Suppressor macrophage (primary cell): Measurements from ENCODE around the gene GLDN.
A peak's percentile ranks its signal among the peaks of the same experiment; 100 is the strongest.

Experiments
- DNase-seq, 4 experiments: peaks; one replicate each; pipeline ENCODE4 v3.0.0-alpha.2; 2020 to 2022

GLDN gene

DNA sequence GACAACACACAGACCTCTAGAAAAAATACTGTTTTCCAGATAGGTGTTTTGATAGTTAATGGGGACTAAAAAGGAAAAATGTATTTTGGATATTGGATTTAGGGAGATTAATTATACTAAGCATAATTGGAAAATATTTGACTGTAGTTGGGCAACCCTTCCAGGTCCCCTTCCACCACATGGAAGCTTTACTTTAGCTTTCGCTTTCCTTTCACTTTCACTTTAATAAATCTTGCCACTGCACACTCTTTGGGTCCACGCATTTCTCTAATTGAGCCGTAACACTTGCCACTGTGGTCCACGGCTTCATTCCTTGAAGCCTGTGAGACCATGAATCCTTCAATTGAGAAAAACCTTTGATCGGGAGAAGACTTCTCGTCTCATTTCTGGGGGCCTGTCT is 15.5 kb downstream of the GLDN start:
- DNase-seq, result no peak

DNA sequence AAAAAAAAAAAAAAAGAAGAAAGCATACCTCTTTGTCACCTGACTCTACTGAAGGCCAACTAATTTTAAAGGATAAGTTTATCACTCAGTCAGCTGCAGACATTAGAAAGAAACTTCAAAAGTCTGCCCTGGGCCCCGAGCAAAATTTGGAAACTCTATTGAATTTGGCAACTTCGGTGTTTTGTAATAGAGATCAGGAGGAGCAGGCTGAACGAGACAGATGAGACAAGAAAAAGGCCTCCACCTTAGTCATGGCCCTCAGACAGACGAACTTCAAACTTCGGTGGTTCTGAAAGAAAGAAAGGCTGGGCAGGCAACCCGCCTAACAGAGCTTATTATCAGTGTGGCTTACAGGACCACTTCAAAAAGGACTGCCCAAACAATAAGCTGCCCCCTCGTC is 18.5 kb downstream of the GLDN start:
- peak in 2 of 4 experiments; percentile 29 to 34 for DNase-seq

GRCh38 chr15:51363383-51363782 is 21.9 kb downstream of the GLDN start:
- DNase-seq, result peak; percentile 8 to 48 (median 44)

DNA sequence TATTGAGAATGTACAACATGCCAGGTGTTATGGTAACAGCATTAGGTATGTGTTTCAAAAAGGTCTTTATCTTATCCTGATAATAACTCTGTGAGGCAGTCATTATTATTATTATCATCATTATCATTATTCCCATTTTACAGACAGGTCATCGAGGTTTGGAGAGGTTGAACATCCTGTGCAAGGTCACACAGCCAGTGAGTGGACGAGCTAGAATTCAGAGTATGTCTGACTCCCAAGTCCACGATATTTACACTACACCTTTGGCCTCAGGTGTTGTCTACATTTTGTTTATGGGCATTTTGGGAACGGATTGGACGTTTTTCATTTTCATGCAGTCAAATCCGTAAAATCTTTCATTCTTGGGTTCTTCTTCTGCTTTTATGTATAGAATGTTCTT is 24.0 kb downstream of the GLDN start:
- no peak for DNase-seq

- no peak for DNase-seq
Measured at GRCh38 chr15:51366071-51366470, 24.6 kb downstream of the GLDN start.

DNA sequence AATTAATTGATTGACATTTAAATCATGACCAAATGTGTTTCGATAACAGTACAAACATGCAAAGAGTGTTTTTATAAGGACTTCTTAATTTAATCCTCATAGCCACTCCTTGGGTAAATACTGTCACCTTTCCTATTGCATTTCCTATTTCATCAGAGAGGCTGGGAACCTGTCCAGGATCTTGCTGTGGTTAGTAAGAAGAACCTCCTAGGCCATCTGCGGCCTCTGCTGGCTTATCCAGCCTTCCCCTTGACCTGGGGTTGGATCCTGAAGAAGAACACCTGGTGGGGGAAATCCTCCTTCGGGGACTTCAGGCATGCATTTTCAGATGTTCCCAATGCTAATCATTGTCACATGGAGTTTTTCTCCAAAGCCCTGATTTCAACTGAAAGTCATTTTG is 25.5 kb downstream of the GLDN start:
- DNase-seq, result no peak

- DNase-seq, result no peak
Measured at GRCh38 chr15:51367322-51367976, 26.0 kb downstream of the GLDN start.

GRCh38 chr15:51368307-51368706 is 26.9 kb downstream of the GLDN start:
- no peak for DNase-seq

DNA sequence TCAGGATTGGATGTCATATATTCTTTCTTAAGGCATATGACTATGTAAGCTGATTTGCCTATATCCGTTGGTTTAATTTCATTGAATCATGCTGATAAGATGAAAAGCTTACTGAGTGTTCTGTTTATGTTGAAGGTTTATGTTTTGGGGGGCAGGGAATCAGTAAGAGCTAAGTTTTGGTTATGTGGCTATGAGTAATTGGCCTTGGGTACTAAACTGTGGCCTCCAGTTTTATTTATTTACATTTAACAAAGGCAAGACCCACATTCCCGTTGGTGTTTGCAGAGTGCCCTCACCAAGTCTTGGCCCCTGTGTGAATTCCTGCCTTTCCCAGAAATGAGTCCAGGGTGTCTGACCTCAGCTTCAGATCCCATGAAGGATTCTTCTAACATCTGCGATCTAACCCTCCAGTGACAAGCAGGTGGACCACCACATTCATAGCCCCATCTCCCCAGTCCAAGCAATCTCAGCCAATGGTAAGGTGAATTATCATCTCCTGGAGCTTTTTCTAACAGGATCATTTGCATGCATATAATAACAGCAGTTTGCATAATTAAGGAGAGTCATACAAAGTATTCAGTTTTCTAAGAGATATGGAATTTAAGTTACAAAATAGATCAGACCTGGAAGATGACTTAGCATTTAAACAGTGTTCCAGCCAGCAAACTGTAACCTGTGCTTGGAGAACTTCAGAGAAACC is 27.4 kb downstream of the GLDN start:
- DNase-seq, result no peak

- DNase-seq, result no peak
Measured at GRCh38 chr15:51369451-51369761, 28.0 kb downstream of the GLDN start.

GRCh38 chr15:51371266-51371665 is 29.8 kb downstream of the GLDN start:
- no peak for DNase-seq

DNA sequence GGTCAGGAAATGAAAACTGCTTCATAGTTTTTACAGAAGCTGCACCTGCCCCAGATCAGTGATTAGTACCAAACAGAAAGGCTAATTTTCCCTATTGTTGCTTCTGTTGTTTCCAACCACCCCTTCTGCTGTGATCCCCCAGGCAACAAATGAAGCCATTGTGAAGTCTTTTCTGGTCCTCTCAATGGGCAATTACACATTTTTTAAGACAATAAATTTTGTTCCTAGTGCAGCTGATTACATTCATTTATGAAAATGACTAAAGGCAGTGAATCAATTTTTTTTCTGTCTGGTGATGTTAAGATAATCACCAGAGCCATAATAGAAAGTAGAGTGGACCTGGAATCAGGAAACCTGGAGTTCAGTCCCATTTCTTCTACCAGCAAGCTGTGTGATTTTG is 32.7 kb downstream of the GLDN start:
- no peak for DNase-seq

- DNase-seq, result no peak
Measured at GRCh38 chr15:51375966-51376640, 34.6 kb downstream of the GLDN start.

DNA sequence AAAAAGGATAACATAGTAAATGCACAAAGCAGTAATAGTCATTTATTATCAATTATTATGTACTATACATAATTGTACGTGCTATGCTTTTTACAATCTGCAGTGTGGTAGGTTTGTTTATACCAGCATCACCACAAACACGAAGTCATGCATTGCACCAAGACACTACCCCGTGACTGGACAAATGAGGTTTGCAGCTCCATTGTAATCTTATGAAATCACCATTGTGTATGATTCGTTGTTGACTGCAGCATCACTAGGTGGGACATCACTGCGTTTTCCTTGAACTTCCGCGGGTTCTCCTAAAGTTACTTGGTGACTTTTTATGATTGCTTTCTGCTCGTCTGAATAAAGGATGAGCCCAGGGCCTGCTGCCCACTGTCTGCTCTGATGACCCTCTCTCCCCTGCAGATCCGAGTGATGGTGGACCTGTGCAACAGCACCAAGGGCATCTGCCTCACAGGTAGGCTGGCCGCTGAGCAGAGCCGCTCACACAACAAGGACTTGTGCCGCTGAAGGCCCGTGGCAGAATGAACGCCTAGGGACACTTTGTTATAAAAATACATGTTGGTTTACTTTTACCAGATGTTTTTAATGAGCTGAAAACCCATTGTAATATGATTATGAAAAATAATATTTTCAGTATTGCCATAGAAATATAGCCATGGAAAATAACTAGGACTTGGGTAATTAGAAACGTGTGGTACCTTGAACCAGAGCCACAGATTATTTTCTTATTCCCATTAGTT is 35.8 kb downstream of the GLDN start:
- no peak for DNase-seq

DNA sequence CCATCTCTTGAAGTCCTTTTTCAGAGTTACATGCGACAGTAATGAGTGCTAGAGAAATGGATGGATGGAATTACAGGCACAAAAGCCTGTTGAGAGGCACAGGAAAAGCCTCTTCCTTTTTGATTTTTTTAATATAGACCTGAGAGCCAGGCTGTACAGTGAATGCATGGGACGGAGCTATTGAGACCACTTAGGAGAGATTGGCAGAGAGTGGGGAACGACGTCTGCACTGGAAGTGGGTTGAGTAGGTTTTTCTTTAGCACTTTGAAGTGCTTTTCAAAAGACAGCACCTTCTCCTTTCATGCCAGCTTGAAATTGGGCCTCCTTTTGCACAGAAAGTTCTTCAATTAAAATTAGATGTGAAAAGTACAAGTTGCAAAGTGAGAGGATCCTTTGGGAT is 37.0 kb downstream of the GLDN start:
- no peak for DNase-seq

DNA sequence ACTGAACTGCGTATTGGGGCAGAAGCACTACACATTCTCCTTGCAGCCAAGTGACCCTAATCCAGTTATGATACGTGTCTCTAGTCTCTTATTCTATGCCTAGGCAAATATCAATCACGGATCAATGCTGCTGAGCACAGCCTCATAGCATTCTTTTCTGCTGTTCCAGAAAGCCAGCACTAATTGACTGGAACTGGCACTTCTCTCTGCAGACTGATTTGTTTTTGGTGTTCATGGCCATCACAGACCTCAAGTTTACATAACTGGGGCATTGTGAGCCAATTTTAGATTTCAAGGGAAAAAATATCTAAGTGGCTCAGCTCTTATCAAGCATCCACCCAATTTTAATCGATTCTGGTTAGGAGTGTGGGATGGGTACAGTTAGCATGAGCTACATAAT is 37.9 kb downstream of the GLDN start:
- no peak for DNase-seq

DNA sequence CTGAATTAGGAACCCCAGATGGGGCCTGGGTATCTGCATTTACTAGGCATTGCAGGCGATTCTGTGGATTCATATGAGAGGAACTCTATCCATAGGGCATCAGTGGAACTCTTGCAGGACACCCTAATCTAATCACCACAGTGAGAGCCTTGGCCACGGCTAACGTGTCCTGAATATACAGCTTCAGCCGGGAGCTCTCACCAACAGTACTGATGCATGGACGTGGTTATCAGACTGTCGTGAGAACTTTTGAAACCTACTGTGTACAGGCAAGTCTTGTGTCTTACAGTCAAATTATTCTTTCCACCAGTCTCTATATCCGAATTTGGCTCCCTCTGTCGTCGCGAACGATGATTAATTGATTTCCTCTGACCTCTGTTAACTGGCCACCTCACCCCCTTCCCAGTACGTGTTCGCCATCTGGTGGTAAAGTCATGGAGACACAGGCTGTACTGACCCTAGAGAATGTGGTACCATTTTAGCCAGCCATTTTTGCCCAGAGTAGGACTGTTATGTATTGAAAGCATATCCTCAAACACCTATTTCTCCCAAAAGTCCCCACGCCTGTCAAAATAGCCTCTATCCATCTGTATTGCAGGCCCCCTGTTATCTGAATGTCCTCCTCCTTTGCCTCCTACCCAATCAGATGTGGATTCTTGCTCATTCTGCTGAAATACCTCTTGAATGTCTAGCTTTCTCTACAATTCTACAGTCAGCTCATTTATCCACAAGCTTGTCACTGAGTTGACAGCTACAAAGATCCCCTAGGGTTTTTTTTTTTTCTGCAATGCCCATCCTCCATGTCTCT is 39.7 kb downstream of the GLDN start:
- peak; percentile 80 to 91 (median 84) for DNase-seq

DNA sequence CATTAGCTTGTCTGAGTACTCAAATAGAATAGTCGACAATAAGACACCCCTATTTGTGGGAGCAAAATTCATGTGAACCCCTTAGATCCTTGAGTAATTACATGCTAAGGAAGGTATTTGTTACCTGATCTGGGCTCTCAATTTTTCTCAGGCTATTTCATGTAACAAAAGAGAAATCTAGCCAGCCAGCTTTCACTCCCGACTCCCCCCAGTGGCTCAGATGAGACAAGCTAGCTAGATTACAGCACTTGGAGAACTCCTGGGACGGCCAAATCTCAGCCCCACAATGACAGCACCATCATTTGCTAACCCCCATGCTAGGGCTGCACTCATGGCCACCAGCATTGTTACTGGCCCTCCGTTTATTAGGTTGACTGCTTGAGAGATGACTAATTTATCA is 41.3 kb downstream of the GLDN start:
- peak; percentile 50 to 69 (median 59) for DNase-seq

DNA sequence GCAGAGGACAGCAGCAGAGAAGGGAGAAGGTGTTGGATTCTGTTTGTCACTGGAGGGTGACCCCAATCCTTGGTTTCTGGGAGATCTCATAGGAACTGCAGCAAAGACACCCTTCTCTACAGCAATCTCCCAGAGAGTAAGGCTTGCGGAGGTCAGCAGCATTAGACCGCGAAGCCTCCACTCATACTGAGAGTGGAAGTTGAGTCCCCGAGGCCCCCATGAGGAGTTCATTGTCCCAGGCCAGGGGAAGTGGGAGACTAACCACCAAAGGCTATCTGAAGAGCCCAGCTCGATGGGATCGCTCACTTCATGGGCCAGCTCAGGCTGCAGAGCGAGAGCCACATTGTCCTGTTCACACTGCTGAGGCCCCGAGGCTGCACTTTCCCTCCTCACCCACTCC is 44.6 kb downstream of the GLDN start:
- no peak for DNase-seq

DNA sequence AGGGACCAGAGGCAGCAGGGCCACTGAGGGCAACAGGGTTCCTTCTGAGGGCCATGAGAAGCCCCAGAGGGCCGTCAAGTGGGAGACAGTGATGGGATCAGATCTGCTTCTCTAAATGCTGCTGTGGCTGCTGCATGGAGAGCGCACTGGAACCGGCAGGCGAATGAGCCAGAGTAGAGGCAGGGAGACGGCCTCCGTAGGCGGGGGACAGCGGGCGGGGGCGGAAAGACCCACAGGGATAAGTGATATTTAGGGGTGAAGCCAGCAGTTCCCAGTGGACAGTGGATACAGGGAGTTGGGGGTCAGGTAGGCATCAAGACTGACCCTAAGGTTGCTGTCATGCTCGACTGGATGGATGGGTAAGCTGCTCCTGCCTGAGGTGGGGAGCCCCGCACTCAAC is 45.0 kb downstream of the GLDN start:
- DNase-seq, result no peak

DNA sequence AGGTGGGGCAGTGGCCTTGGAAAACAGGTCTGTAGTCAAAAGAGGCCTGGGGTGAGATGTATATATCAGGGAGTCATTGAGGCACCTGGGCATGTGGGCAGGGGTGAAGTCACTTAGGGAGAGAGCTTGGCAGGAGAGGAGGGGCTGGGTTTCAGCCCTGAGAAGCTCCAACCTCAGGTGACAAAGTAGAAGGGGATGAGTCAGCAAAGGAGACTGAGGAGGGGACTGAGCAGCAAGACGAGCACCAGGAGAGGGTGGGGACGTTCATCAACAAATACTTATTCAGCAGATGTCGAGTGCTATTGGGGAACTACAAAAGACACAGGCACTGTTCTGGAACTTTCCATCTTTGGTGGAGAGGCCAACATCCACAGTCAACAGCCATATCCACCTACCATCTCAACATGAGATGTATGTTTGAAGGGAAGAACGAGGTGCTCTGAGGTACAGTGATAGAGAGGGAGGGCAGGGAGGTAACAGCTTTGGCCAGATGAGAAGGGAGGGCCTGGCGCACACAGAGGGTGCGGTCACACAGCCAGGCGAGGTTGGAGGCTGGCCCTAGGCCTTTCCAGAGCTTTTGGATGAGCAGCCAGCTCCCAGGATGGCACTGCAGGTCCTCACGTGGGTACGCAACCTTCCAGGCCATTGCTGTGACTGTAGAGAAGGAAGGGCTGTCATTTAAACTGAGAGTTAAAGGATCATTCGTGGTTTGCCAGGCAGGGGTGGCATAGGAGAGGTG is 45.7 kb downstream of the GLDN start:
- DNase-seq, result no peak

DNA sequence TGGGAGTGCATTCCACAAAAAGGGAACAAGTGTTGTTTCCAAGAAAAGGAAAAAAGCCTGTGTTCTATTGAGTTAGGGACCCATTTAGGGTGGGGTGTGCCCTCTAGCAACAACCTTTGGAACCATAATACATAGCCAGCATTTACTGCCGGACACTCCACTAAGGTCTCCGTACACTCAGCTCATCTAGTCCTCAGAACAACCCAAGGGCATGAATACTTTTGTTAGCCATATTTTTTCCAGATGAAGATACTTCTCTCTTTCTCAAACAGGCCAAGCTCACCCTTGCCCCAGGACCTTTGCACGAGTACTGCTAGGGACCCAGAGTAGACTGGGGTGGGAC is 46.2 kb downstream of the GLDN start:
- no peak for DNase-seq
